Measurements from ENCODE around the gene ADPRM. TPM values are rescaled to one million over a fixed set of nuclear protein-coding genes. Genes with fewer than 3 reads are reported as not detected.
"Not testable (repeated sequence)": the region's sequence is repeated elsewhere in the genome, so short reads cannot be mapped to it uniquely, and the experiment has no call there.

Gene ADPRM
- total and polyA plus RNA-seq, 4 experiments from 2014 or later: 45.5 to 55.0 (median 48.3) TPM

DNA sequence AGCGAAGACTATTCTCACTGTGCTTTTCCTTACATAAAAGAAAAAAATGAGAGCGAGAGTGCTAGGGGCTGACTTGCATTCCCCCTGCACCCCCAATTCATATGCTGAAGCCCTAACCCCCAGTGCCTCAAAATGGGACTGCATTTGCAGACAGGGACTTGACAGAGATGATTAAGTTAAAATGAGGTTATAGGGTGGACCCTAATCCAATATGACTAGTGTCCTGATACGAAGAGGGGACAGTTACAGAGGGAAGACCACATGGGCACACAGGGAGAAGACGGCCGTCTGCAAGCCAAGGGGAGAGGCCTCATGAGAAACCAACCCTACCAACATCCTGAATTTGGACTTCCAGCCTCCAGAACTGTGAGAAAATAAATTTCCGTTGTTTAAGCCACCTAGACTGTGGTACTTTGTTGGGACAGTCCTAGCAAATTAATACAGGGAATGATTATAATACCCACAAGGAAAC is 34.0 kb downstream of the ADPRM start:
- H3K4me1 Mint-ChIP-seq: peaks cover 3 to 20% (median 6%) of the 10 kb centered on the region in 4 donors
- no peak for DNase-seq
- H3K27ac Mint-ChIP-seq: no peak overlapping the region
- peak overlapping the region in 3 of 8 donors; percentile 52 to 91 (median 58) for H3K4me3 Mint-ChIP-seq
- Histone ChIP-seq H3K27ac (ENCODE audit: low read depth, low read length) (no peak overlapping the region), H3K4me3 (ENCODE audit: low read length in 2 of 2) (no peak overlapping the region), H3K27me3 (ENCODE audit: insufficient read depth, low read length) (no peaks in the 10 kb centered on the region), H3K36me3 (ENCODE audit: insufficient read depth, low read length) (no peaks in the 10 kb centered on the region), H3K9me3 (ENCODE audit: control insufficient read depth in 1 of 2, low read length in 2 of 2) (no peaks in the 10 kb centered on the region), H3K4me1 (ENCODE audit: insufficient read depth, low read length) (no peaks in the 10 kb centered on the region)
- peaks cover 1 to 4% of the 10 kb centered on the region in 2 donors for H3K27me3 Mint-ChIP-seq
- no peaks in the 10 kb centered on the region for H3K9me3 Mint-ChIP-seq
- H3K36me3 Mint-ChIP-seq: no peaks in the 10 kb centered on the region
- CTCF ChIA-PET (ENCODE audit: partially characterized antibody): interaction anchor here (1.7 kb wide), 1 partner anchor 85 kb away, joined by 5 read pairs; no protein-coding TSS in a partner anchor
- POLR2A ChIA-PET (ENCODE audit: partially characterized antibody): interaction anchor here (1.1 kb wide), 1 partner anchor 31 kb away, joined by 5 read pairs; no protein-coding TSS in a partner anchor
- intact Hi-C loops (cut with micrococcal nuclease): no loop called here

DNA sequence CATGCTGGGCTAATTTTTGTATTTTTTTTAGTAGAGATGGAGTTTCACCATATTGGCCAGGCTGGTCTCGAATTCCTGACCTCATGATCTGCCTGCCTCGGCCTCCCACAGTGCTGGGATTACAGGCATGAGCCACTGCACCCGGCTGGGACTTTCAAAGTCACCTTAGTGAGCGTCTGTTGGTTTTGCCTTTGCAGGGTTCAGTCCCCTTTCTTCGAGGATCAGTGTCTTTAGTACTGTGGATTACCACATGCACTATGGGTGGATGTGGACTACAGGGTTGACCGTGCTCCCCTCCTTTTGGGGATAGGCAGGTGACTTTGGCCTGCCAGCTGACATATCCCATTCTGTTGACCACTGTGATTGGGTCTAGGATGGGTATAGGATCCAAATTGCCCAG is 34.7 kb downstream of the ADPRM start:
- H3K4me3 ChIP-seq (ENCODE audit: low read length in 2 of 2); H3K36me3 ChIP-seq (ENCODE audit: insufficient read depth, low read length); H3K27ac ChIP-seq (ENCODE audit: low read depth, low read length); H3K27ac Mint-ChIP-seq; H3K9me3 ChIP-seq (ENCODE audit: control insufficient read depth in 1 of 2, low read length in 2 of 2); H3K4me1 ChIP-seq (ENCODE audit: insufficient read depth, low read length); intact Hi-C loops (cut with micrococcal nuclease); H3K27me3 Mint-ChIP-seq; H3K27me3 ChIP-seq (ENCODE audit: insufficient read depth, low read length); H3K36me3 Mint-ChIP-seq; H3K9me3 Mint-ChIP-seq; DNase-seq; H3K4me3 Mint-ChIP-seq: not testable (repeated sequence)
- CTCF ChIA-PET (ENCODE audit: partially characterized antibody): interaction anchor here (1.6 to 1.7 kb wide), 2 partner anchors 31 to 40 kb away, joined by 4 read pairs; no protein-coding TSS in a partner anchor
- peaks cover 5 to 23% (median 7%) of the 10 kb centered on the region in 4 donors for H3K4me1 Mint-ChIP-seq
- POLR2A ChIA-PET (ENCODE audit: partially characterized antibody): interaction anchor here (1.1 kb wide), 1 partner anchor 32 kb away, joined by 5 read pairs; no protein-coding TSS in a partner anchor

DNA sequence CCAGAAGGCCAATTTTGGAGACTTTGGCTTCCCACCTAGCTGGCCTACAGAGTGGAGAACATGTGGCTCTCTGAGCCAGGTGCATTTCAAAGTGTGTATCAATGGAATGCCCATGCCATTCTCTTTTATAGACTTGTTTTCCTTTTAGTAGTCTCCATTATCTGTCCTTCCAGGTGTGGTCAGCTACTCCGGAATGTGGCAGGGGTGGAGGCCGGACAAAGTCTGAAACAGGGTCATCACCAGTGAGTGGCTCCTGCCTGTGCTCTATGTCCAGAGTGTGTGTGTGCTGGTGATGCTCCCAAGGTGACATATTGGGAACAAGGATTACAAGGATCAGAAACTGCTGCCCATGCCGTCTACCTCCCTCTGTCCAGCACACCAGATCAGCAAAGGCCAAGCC is 36.3 kb downstream of the ADPRM start:
- intact Hi-C loops (cut with micrococcal nuclease): no loop called here
- POLR2A ChIA-PET (ENCODE audit: partially characterized antibody): no interaction called here

DNA sequence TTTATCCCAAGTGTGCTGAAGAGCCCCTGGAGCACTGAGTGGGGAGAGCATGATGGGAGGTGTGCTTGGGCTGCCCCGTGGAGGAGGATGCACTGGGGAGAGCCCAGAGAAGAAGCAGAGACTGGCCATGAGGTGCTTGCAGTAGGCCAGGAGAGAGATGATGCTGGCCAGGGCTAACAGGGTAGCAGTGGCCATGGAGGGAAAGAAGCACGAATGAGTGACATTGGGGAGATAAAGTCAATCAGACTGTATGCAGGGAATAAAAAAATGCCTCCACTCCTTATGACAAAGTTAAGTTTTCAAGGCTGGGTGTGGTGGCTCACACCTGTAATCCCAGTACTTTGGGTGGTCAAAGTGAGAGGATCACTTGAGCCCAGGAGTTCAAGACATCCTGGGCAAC is 37.9 kb downstream of the ADPRM start:
- Mint-ChIP-seq H3K27ac (no peak overlapping the region), H3K4me1 (peaks cover 8 to 19% (median 15%) of the 10 kb centered on the region in 4 donors), H3K9me3 (peaks cover 0 to 2% (median 0%) of the 10 kb centered on the region in 8 donors), H3K27me3 (peaks cover 5 to 7% of the 10 kb centered on the region in 2 donors), H3K4me3 (no peak overlapping the region), H3K36me3 (no peaks in the 10 kb centered on the region)
- Histone ChIP-seq H3K27ac (ENCODE audit: low read depth, low read length) (no peak overlapping the region), H3K4me1 (ENCODE audit: insufficient read depth, low read length) (no peaks in the 10 kb centered on the region), H3K27me3 (ENCODE audit: insufficient read depth, low read length) (no peaks in the 10 kb centered on the region), H3K9me3 (ENCODE audit: control insufficient read depth in 1 of 2, low read length in 2 of 2) (no peaks in the 10 kb centered on the region), H3K36me3 (ENCODE audit: insufficient read depth, low read length) (no peaks in the 10 kb centered on the region), H3K4me3 (ENCODE audit: low read length in 2 of 2) (no peak overlapping the region)
- ChIA-PET CTCF (ENCODE audit: partially characterized antibody) (interaction anchor here (2.7 kb wide), 1 partner anchor 109 kb away, joined by 27 read pairs; no protein-coding TSS in a partner anchor), POLR2A (ENCODE audit: partially characterized antibody) (no interaction called here)
- intact Hi-C loops (cut with micrococcal nuclease): no loop called here
- DNase-seq: no peak

More for the DNA sequence above, 36.3 kb downstream of the ADPRM start:
- CTCF ChIA-PET (ENCODE audit: partially characterized antibody): interaction anchor here (1.4 to 1.7 kb wide), 3 partner anchors 33 to 103 kb away, joined by 3 to 4 read pairs (median 4); no protein-coding TSS in a partner anchor
- peaks cover 8 to 26% (median 14%) of the 10 kb centered on the region in 4 donors for H3K4me1 Mint-ChIP-seq
- H3K9me3 Mint-ChIP-seq: no peaks in the 10 kb centered on the region
- H3K27me3 ChIP-seq (ENCODE audit: insufficient read depth, low read length): no peaks in the 10 kb centered on the region
- no peaks in the 10 kb centered on the region for H3K9me3 ChIP-seq (ENCODE audit: control insufficient read depth in 1 of 2, low read length in 2 of 2)
- DNase-seq: no peak
- no peak overlapping the region for H3K4me3 ChIP-seq (ENCODE audit: low read length in 2 of 2)
- H3K27me3 Mint-ChIP-seq: peaks cover 4 to 5% of the 10 kb centered on the region in 2 donors
- H3K4me3 Mint-ChIP-seq: no peak overlapping the region
- H3K27ac Mint-ChIP-seq: no peak overlapping the region
- no peak overlapping the region for H3K27ac ChIP-seq (ENCODE audit: low read depth, low read length)
- H3K36me3 Mint-ChIP-seq: no peaks in the 10 kb centered on the region
- no peaks in the 10 kb centered on the region for H3K4me1 ChIP-seq (ENCODE audit: insufficient read depth, low read length)
- no peaks in the 10 kb centered on the region for H3K36me3 ChIP-seq (ENCODE audit: insufficient read depth, low read length)

DNA sequence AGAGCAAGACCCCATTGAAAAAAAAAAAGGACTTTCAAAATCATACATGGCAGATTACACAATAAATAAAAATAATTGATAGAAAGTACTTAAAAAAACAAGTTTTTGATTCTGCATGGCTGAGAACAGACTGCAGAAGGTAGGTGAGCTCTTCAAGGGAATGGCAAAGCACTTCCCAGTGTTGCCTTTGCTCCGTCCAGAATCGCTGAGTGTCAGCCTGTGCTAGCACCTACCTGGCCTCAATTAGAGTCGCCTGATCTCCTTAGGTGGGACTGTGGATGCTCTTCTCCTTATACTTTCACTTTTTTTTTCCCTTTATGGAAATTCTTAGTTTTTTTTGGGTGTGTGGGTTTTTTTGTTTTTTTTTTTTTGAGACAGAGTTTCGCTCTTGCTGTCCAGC is 38.4 kb downstream of the ADPRM start:
- no peak for DNase-seq
- H3K4me1 Mint-ChIP-seq: peaks cover 6 to 15% (median 12%) of the 10 kb centered on the region in 4 donors
- H3K9me3 Mint-ChIP-seq: peaks cover 0 to 2% (median 0%) of the 10 kb centered on the region in 8 donors
- H3K27ac Mint-ChIP-seq: no peak overlapping the region
- no peaks in the 10 kb centered on the region for H3K4me1 ChIP-seq (ENCODE audit: insufficient read depth, low read length)
- intact Hi-C loops (cut with micrococcal nuclease): no loop called here
- CTCF ChIA-PET (ENCODE audit: partially characterized antibody): interaction anchor here (2.2 to 2.7 kb wide), 2 partner anchors 89 to 109 kb away, joined by 8 to 27 read pairs; no protein-coding TSS in a partner anchor
- POLR2A ChIA-PET (ENCODE audit: partially characterized antibody): no interaction called here
- H3K27me3 ChIP-seq (ENCODE audit: insufficient read depth, low read length): no peaks in the 10 kb centered on the region
- H3K9me3 ChIP-seq (ENCODE audit: control insufficient read depth in 1 of 2, low read length in 2 of 2): no peaks in the 10 kb centered on the region
- H3K27me3 Mint-ChIP-seq: peaks cover 7 to 8% of the 10 kb centered on the region in 2 donors
- no peak overlapping the region for H3K4me3 Mint-ChIP-seq
- no peak overlapping the region for H3K27ac ChIP-seq (ENCODE audit: low read depth, low read length)
- no peaks in the 10 kb centered on the region for H3K36me3 ChIP-seq (ENCODE audit: insufficient read depth, low read length)
- no peaks in the 10 kb centered on the region for H3K36me3 Mint-ChIP-seq
- H3K4me3 ChIP-seq (ENCODE audit: low read length in 2 of 2): no peak overlapping the region

DNA sequence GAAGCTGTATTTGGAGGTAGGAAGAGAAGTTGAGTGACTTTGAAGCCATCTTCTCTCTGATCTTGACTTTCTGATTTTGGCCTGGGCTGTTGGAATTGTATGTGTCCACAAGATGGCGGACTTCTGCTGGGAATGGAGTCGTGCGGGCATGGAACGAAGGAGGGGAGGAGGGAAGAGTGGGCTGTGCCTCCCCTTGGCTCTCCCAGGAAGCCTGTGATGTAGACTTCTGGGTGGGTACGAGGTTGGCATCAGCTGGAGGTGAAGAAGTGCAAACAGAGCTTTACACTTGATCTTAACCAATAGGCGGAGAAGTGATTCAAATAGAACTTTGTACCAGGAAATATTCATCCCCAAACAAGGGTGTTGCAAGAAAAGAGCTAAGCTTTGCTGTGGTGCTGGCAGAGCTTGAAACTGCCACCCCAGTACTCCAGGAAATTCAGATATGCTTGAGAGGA is 39.8 kb downstream of the ADPRM start:
- no peak overlapping the region for H3K27ac ChIP-seq (ENCODE audit: low read depth, low read length)
- H3K36me3 ChIP-seq (ENCODE audit: insufficient read depth, low read length): no peaks in the 10 kb centered on the region
- Mint-ChIP-seq H3K36me3 (no peaks in the 10 kb centered on the region), H3K4me1 (peaks cover 4 to 12% (median 8%) of the 10 kb centered on the region in 4 donors), H3K27ac (peak overlapping the region in 4 of 7 donors; percentile 8 to 72 (median 20)), H3K27me3 (peaks cover 7 to 8% of the 10 kb centered on the region in 2 donors), H3K9me3 (peaks cover 0 to 2% (median 0%) of the 10 kb centered on the region in 8 donors), H3K4me3 (peak overlapping the region in 6 of 8 donors; percentile 6 to 68 (median 51))
- H3K4me1 ChIP-seq (ENCODE audit: insufficient read depth, low read length): no peaks in the 10 kb centered on the region
- no peaks in the 10 kb centered on the region for H3K27me3 ChIP-seq (ENCODE audit: insufficient read depth, low read length)
- no peaks in the 10 kb centered on the region for H3K9me3 ChIP-seq (ENCODE audit: control insufficient read depth in 1 of 2, low read length in 2 of 2)
- ChIA-PET CTCF (ENCODE audit: partially characterized antibody) (interaction anchor here (0.8 to 2.7 kb wide), 10 partner anchors 9 to 107 kb away, joined by 3 to 27 read pairs (median 4); no protein-coding TSS in a partner anchor), POLR2A (ENCODE audit: partially characterized antibody) (interaction anchor here (0.6 kb wide), 1 partner anchor 97 kb away, joined by 3 read pairs; no protein-coding TSS in a partner anchor)
- no peak overlapping the region for H3K4me3 ChIP-seq (ENCODE audit: low read length in 2 of 2)
- peak in 4 of 5 donors; percentile 10 to 30 (median 18) for DNase-seq
- intact Hi-C loops (cut with micrococcal nuclease): no loop called here

DNA sequence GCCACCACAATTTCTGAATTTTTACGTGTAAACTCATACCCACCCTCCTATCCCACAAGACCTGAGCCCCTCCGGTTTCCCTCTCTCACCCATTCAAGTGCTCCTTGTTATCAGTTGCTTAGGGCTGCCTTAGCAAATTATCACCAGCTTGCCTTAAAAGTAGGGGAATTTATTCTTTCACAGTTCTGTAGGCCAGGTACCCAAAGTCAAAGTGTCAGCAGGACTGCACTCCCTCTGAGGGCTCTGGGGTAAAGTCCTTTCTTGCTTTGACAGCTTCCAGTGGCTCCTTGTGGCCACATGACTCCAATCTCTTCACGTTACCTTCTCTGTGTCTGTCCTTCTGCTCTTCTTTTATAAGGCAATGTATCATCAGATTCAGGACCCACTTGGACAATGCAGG is 40.3 kb downstream of the ADPRM start:
- no peaks in the 10 kb centered on the region for H3K9me3 ChIP-seq (ENCODE audit: control insufficient read depth in 1 of 2, low read length in 2 of 2)
- Mint-ChIP-seq H3K4me3 (no peak overlapping the region), H3K36me3 (no peaks in the 10 kb centered on the region), H3K4me1 (peaks cover 4 to 12% (median 8%) of the 10 kb centered on the region in 4 donors), H3K27ac (no peak overlapping the region), H3K9me3 (peaks cover 0 to 2% (median 0%) of the 10 kb centered on the region in 8 donors), H3K27me3 (peaks cover 7 to 8% of the 10 kb centered on the region in 2 donors)
- H3K4me3 ChIP-seq (ENCODE audit: low read length in 2 of 2): no peak overlapping the region
- H3K27ac ChIP-seq (ENCODE audit: low read depth, low read length): no peak overlapping the region
- ChIA-PET CTCF (ENCODE audit: partially characterized antibody) (interaction anchor here (0.8 to 2.7 kb wide), 10 partner anchors 8 to 107 kb away, joined by 3 to 27 read pairs (median 4); no protein-coding TSS in a partner anchor), POLR2A (ENCODE audit: partially characterized antibody) (no interaction called here)
- no peak for DNase-seq
- H3K36me3 ChIP-seq (ENCODE audit: insufficient read depth, low read length): no peaks in the 10 kb centered on the region
- H3K4me1 ChIP-seq (ENCODE audit: insufficient read depth, low read length): no peaks in the 10 kb centered on the region
- no peaks in the 10 kb centered on the region for H3K27me3 ChIP-seq (ENCODE audit: insufficient read depth, low read length)
- intact Hi-C loops (cut with micrococcal nuclease): no loop called here

All from CD4-positive, alpha-beta memory T cell (primary cell).